Raji (cell line): ENCODE data around the gene THOC5.

Source experiments
- POLR2A ChIP-seq: IDR thresholded peaks from 2 replicates; pipeline ENCODE4 v1.6.1; 2011; ENCODE audit warnings: low read depth, low read length, control low read depth; ENCODE audit not compliant: insufficient read depth

The THOC5 gene

DNA sequence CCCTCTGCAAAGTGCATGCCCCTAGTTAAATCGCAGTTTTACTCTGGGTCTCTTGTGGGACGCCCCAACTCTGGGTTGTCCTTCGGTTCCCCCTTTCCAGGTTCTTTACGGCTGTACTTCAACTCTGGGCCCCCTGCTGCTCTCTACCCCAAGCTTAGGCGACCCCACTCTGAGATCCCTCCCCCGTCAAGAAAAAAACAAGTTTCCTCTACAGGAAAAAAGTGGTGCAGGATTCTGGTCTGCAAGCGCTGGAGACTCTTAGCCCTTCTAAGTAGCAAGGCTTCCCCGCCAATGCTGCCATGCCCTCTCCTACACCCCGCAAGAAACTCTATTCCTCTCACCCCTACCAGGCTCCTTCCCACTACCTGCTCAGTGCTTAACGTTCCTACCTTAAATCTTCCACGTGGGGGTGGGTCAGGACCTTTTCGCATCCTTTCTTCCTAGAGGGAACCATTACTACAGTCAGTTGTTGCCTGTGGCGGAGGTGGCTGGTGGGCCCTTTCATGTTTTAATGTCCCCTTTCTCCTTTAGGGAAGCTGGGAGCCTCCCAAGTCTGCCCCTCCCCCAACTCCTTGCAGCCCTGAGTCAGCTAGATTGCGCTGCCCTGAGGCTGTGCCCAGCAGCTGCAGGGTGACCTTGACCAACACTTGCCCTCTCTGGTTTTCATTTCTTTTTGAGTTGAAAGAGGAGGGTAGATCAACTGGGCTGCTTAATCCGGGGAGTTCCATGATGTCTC is 72.1 kb downstream of the THOC5 start:
- no peak for TF ChIP-seq POLR2A

DNA sequence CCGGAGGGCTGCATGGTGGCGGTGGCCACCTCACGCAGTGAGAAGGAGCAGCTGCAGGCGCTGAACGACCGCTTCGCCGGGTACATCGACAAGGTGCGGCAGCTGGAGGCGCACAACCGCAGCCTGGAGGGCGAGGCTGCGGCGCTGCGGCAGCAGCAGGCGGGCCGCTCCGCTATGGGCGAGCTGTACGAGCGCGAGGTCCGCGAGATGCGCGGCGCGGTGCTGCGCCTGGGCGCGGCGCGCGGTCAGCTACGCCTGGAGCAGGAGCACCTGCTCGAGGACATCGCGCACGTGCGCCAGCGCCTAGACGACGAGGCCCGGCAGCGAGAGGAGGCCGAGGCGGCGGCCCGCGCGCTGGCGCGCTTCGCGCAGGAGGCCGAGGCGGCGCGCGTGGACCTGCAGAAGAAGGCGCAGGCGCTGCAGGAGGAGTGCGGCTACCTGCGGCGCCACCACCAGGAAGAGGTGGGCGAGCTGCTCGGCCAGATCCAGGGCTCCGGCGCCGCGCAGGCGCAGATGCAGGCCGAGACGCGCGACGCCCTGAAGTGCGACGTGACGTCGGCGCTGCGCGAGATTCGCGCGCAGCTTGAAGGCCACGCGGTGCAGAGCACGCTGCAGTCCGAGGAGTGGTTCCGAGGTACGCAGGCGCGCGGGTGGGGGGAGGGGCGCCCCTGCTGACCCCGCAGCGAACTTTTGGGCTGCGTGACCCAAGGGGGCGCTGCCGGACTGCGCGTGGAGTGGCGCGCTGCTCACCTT is 72.9 kb downstream of the THOC5 start:
- no peak for TF ChIP-seq POLR2A

DNA sequence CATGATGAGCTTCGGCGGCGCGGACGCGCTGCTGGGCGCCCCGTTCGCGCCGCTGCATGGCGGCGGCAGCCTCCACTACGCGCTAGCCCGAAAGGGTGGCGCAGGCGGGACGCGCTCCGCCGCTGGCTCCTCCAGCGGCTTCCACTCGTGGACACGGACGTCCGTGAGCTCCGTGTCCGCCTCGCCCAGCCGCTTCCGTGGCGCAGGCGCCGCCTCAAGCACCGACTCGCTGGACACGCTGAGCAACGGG is 73.4 kb downstream of the THOC5 start:
- no peak for TF ChIP-seq POLR2A

DNA sequence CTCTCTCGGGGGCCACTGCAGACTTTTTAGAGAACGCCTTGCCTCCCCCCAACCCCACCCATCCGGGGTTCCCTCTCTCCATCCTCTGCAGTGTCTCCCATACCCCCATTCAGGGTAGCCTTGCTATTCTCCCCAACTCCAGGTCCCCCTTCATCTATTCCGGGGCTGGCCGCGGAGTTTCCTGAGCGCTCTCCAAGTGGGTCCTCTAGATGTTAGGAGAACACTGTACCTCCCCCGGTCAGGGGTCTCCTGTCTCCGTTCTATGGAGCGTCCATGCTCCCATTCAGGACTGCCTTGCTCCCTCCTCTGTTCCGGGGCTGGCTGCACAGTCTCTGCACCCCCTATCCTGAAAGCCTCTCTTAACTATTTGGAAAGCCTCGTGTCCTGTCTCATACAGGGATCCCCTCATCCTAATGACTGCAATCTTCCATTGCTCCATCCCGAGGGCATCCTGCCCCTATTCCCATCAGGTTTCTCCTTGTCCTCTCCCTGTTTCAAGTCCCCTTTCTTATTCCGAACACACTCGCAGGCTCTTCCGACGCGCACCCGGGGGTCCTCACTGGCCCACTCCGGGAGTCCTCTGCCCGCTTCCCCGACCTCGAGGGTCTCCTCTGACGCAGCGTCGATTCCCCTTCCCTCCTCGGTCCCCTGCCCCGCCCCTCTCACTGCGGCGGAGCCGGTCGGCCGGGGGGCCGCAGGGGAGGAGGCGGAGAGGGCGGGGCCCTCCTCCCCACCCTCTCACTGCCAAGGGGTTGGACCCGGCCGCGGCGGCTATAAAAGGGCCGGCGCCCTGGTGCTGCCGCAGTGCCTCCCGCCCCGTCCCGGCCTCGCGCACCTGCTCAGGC is 73.9 kb downstream of the THOC5 start, which contains the start of gene NEFH:
Gene NEFH (plus strand): TSS at position 802 of the 845 bp plus-strand sequence. CDS start 45 bp downstream, outside the sequence.
- TF ChIP-seq POLR2A, result no peak

DNA sequence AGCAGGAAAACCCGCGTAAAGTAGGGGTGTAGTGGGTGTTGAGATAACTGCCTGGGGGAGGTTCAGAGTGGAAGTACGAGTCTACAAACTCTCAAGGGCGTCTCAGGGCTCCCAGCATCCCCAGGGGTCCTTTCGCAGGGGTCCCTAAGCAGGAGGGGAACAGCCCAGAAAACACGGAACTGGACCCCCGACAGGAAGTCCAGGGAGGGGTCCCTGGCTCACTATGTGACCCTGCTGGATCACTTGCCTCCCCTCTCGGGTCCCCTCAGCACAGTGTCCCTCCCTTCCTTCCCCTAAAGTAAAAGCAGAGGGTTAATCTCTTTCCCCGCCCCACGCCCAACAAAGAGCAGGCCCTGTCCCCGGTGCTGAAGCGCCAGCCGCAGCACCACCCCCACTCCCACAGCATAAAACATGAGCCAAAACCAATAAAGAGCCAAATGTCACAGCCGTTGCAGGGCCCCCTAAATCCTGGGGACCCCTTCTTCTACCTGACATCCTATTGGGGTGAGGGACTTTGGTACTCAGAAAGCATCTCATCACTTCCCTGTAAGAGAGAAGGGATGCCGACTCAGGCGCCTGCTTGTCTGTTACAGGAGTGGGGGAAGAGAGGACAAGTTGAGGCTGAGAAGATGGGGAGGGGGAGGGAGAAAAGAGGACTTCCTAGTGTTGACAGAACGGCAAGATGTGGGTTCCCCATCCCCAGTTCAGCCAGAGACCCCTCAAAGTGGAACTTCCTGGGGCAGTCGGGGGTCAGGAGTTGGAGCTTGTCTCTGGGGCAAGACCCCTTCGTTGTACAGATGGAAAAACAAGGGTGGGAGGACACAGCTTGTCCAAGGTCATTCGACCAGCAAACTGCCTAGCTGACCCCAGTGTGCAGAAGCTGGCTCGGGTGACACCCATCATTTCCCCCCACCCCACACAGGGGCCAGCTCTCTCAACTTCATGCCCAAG is 75.0 kb downstream of the THOC5 start:
- TF ChIP-seq POLR2A, result no peak

DNA sequence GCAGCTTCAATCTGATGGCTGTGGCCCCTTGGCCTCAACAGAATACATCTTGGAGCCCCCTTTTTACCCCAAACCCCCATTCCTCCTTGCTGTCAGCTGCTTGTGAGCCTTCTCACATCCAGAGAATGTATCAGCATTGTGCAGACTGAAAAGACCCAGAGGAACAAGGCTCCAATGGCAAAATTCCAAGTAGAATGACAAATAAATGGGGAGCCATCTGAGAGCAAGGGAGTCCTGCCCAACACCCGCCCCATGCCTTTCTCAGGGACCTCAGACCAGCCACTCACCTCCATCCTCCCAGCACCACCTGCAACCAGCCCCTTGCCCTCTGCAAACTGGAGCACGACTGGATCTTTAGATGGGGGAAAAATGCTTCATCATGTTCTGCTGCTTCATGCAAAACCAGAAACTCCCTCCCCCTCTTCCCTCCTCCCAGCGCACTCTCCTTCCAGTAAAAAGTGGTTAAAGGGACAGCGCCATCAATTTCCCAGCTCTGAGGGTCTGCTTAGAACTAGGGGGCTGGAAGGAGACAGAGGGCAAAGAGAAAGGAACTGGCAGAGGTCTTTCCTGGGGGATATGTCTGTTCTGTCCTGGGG is 75.7 kb downstream of the THOC5 start:
- TF ChIP-seq POLR2A, result no peak

DNA sequence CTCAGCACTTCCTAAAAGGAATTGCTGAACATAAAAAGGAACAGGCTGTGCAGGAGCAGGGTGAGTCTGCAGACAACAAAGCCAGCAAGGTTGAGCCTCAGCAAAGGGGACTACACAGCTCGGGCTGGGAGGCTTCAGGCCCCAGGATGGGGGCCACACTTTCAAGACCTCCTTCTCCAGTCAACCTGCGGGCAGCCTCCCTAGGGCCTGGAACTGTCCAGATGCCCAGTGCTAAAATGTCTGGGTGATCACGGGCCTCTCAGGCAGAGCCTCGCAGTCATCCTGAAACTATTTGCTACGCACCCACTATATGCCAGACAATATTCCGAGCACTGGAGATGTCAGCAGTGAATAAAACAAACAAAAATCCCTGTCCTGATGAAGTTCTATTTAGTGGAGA is 77.4 kb downstream of the THOC5 start:
- no peak for TF ChIP-seq POLR2A

DNA sequence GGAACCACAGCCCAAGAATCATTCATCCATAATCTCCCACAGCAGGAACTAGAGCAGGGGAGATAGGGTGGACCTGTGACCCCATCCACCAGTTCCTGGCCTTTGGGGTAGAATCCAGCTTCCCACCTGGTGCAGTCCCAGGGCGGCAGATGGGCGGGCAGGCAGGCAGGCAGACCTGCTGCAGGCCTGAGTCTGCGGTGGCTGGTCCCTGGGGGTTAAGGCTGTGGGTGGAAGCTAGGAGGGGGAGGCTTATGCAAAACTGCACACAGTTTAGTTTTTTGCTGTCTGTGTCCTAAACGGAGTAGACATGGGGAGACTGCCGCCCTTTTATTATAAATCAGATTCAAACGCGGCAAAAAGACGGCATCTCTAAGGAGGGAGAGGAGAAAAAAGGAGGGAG is 78.0 kb downstream of the THOC5 start:
- no peak for TF ChIP-seq POLR2A

DNA sequence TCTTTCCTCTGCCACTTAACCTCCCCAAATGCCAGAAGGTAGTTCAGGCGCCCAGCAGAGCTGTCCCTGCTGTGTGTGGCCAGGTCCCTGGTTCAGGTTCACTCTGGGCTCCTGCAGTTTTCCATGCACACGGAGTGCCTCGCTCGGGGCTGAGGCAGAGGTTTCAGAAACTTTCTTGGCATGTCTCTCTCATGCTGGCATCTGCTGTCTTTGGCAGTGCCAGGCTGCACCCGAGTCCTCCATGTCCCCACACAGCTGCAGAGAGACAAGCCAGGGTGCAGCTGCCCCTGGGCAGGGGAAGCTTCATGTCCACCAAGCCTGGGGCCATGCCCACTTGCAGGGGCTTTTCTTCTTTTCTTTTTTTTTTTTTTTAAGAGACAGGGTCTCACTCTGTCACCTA is 80.6 kb downstream of the THOC5 start:
- TF ChIP-seq POLR2A, result no peak

DNA sequence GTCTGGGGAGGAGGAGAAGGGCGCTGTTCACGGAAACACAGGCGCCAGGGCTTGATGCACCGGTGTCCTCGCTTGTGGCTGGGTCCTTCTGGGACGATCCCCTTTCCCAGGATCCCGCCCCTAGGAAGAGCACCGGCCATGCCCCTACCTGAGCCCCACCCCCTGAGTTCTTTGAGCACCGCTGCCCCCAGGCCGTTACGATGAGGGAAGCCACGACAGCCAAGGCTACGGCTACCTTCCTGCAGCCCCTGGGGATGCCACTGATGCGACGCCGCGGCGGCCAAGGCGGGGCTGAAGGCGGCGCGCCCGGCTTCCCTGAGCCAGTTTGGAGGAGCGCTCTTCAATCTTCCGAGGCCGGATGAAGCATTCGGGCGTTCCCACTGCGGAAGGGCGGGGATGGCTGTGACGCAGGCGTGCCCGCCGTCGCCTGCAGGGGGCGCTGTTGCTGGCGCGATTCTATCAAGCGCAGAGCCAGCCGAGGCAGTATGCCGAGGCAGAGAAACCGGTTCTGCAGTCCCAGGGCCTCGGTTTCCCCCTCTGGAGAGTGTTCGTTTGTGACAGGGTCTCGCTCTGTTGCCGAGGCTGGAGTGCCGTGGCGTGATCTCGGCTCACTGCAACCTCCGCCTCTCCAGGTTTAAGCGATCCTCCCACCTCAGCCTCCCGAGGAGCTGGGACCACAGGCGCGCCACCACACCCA is 83.2 kb downstream of the THOC5 start:
- TF ChIP-seq POLR2A, result no peak

DNA sequence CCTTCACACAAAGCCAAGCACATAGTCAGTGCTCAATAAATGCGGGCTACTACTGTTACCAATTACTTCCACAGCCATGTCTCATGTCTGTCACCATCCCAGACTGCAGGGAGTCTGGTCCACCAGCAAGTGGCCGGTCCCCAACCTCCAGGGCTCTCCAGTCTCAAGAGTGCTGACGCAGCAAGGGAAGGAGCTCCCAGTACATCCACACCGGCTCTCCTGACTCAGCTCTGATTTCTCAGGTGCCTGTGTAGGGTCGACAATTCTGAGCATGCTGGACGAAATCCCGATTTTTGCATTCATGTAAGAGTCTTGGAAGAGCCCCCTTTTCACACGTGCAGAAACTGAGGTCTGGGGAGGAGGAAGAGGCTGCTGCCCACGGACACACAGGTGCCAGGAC is 83.8 kb downstream of the THOC5 start:
- TF ChIP-seq POLR2A, result no peak

DNA sequence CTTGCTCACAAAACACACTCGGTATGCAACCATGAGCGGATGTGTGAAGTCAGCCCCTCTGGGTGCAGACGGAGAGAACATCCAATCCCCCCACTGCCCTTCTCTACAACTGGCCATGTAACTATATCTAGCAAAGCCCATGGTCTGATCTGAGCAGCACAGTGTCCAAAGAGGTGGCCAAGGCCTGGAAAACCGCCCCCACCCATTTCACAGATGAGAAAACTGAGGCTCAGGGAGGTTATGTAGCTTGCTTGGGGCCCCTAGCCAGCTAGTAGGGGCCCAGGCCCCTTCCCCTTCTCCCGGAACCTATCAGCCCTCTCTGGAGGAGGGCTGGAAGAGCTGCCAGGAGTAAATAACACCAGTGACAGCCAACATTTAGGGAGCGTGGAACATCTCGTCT is 89.0 kb downstream of the THOC5 start:
- no peak for TF ChIP-seq POLR2A

DNA sequence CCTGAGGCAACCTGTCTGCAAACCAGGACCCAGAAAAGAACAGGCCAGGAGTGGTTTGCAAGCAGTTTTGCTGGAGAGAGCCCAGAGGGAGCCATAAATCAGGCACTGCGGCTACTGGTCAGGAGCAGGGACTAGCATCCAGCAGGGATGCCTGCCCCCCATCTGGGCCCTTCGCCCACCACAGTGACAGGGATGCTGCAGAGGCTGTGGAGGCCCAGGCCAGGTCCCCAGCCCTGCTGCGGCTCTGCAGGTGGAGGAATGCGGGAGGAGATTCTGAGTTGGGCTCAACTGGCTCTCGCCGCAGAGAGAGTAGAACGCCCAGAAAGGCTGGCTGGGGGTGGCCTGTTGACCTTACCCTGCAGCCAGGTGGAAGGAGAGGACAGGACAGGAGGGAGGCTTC is 89.9 kb downstream of the THOC5 start:
- TF ChIP-seq POLR2A, result no peak

DNA sequence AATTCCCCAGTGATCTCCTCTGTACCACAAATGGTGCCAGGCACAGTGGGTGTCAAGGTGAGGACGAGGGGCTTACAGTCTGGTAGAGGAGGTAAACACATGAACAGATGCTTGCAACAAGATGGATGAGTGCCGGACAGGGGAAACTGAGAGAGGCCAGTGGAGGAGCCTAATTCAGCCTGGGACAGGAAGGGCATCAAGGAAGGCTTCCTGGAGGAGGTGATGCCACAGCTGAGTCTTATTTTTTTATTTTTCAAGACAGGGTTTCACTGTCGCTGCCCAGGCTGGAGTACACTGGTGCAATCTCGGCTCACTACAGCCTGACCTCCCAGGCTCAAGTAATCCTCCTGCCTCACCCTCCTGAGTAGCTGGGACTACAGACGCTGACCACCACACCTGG is 92.3 kb downstream of the THOC5 start:
- TF ChIP-seq POLR2A, result no peak
